ENCODE measurements around the gene BASP1.

BASP1 gene

DNA sequence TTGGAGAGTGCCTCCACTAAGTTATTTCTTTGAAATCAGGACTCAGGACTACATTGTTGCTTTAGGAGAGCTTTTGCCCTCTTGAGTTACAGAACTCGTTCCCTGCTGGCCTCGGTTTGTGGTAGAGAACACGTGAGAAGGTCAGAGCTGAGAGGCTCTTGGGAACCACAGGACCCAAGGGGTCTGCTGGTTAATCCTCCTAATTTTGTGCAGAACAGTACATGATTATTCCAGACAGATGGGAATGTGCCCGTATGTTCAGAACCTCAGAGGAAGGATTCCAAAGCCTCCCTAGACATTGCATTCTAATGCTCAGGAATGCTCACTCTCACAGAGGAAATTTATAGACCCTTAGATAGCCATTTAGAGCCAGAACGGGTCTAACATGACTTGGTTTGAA lies 25.2 kb upstream of the BASP1 start:
- no peak for DNase-seq

DNA sequence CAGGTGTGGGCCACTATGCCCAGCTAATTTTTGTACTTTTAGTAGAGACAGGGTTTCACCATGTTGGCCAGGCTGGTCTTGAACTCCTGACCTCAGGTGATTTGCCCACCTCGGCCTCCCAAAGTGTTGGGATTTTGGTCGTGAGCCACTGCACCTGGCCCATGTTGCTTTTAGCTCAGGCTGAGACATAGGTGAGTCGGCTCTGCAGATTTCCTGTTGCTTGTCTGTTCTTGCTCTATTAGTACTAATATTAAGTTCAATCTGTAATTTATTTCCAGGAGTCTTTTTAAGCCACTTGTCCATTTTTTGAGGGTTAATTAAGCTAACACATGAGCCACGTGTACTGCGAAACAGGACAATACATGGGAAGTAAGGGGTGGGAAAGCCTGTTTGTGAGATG lies 21.4 kb upstream of the BASP1 start:
- DNase-seq: no peak

DNA sequence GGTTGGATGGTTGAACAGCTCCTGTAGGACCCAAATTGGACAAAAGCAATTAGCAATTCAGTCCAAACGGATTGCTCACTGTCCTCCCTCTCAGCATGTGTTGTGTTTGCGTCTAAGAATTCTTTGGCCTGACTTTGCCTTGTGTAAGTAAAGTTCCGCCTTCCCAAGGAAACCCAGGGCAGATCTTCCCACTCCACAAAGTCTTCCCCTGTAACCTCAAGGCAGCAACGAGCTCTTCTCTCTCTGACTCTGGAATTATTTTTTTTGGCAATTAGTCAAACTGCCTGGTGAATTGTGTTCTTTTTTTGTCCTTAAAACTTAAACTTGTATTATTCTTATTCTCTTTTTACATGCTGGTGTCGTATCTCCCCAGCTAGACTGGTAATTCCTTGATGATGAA lies 20.7 kb upstream of the BASP1 start:
- DNase-seq: no peak

DNA sequence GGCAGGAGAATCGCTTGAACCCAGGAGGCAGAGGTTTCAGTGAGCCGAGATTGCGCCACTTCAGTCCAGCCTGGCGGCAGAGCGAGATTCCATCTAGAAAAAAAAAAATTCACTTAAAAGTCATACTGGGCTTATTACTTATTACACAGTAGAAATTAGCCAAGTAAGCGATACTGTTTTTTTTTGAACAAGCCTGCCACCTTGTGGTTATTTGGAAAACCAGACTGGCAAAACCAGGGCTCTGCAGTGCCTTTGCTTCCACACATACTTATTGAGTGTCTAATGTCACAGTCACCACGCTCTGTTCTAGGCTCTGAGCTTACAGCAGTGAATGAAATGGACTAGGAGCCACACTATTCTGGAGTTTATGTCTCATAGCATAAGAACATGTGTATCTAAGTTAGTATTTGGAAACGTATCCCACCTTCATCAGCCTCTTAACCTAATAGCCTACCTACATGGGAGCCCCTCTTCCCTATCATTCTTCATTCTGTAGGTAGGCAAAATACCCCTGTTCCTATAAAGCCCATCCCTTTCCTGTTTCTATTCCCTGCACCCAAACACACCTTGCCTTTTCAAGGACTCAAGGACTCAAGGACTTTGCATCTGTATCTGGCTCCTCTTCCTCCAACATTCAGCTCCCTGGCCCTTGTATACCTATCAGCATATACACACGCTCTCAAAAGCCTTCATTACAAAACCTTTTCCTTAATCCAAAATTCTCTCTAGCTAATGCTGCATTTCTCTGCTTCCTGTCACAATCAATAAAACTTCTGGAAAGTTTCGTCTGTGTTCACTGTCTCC lies 13.9 kb upstream of the BASP1 start:
- DNase-seq: peak in 1 of 2 donors; percentile 12

DNA sequence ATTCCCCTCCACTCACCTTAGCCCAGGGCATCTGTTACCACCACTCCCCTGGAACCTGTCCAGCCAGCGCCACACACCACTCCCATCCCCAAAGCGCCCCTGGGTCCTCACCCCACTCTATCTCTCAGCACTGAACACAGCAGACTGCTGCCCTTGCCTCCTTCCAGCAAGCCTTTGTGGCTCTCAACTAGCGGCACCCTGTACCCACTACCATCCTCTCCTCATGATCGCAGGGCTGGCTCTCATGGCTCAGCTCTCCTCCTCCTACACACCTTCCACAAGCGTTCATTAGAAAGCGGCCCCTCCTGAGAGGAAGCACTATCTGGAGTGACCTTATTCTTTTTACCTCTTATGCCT lies 13.3 kb upstream of the BASP1 start:
- no peak for DNase-seq

DNA sequence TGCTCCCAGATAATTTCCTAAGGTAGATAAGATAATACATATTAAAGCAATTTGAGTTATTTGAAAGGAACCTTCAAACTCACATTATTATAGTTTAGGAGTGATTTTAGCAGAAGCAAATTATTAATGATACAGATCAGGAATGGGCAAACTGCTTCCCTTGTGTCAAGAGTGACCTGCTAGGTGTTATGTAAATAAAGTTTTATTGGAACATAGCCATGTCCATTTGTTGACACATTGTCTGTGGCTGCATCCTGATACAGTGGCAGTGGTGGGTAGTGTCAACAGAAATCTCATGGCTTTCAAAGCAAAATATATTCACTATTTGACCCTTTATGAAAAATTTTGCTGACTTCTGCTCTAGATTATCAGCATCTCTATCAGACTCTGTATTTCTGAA lies 11.4 kb upstream of the BASP1 start:
- DNase-seq: no peak

DNA sequence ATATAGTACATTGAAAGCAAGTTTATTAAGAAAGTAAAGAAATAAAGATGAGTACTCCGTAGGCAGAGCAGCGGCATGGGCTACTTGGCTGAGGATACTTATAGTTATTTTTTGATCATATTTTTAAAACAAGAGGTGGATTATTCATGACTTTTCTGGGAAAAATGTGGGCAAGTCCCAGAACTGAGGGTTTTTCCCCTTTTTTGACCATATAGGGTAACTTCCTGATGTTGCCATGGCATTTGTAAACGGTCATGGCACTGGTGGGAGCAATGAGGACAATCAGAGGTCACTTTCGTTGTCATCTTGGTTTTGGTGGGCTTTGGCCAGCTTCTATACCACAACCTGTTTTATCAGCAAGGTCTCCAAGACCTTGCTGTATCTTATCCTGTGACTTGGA lies 5.2 kb upstream of the BASP1 start:
- no peak for DNase-seq

DNA sequence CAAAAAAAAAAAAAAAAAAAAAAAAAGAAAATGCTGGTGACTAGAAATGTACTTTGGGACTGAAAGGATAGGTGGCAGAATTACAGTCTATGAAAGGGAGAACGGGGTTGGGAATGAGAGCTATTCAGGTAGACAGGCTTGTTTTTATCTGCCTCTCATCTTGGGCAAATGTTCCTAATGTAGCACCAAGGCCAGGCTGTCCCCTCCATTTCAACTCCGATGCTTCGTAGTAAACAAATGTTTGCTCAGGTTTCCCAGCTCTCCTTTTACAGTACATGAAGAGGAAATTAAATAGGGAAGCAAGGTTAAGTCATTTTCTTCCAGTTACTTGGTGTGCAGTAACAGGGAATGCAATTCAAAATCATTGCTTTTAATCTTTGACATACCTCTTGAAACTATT lies 4.4 kb upstream of the BASP1 start:
- DNase-seq: no peak

DNA sequence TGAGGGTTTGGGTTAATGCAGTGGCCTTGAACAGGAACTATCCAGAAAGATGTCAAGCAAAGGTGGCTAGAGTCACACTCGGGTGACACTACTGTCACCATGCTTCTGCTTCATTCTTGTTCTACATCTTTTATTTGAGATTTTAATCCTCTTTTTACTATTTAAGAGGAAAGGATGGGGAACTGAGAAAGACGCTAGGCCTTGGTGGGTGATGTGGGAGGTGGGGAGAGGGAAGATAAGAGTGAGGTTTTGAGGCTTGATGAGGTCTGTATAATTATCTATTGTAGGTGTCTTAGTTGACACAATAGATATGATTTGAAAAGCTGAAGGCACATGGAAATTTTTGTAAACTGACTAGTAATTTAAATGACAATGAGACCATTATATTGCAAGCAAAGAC lies 3.5 kb upstream of the BASP1 start:
- DNase-seq: no peak

DNA sequence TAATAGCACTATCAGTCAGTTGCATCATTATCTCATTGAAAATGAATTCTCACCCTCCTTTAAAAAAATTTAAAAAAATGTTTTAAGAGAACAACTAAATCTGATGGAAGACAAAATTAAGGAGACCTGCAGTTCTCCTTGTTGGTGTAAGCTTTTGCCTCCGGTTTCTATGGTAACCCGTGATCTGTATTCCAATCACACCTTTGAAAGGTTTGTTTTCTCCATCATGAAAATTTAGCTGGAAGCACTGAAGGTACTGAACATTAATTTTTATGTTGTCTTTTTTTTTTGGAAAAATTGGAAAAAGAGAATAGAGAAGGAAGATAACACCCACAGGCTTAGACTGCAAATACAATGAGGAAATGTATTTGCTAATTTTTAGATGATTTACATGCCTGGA lies 2.5 kb upstream of the BASP1 start:
- DNase-seq: no peak

DNA sequence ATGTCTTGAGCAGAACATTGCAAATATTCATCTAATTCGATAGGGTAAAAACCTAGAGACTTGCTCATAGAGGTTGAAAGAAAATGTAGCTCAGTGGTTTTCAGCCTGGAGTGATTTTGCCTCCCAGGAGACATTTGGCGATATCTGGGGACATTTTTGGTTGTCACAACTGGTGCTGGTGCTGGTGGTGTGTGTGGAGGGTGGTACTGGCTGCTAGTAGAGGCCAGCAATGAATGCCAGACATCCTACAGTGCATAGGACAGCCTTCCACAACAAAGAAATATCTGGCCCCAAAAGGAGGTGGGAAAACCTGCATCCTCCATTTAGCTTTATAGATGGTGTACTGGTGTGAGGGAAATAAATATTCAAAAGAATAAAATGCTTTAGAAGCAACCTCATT lies 2.1 kb upstream of the BASP1 start:
- no peak for DNase-seq

DNA sequence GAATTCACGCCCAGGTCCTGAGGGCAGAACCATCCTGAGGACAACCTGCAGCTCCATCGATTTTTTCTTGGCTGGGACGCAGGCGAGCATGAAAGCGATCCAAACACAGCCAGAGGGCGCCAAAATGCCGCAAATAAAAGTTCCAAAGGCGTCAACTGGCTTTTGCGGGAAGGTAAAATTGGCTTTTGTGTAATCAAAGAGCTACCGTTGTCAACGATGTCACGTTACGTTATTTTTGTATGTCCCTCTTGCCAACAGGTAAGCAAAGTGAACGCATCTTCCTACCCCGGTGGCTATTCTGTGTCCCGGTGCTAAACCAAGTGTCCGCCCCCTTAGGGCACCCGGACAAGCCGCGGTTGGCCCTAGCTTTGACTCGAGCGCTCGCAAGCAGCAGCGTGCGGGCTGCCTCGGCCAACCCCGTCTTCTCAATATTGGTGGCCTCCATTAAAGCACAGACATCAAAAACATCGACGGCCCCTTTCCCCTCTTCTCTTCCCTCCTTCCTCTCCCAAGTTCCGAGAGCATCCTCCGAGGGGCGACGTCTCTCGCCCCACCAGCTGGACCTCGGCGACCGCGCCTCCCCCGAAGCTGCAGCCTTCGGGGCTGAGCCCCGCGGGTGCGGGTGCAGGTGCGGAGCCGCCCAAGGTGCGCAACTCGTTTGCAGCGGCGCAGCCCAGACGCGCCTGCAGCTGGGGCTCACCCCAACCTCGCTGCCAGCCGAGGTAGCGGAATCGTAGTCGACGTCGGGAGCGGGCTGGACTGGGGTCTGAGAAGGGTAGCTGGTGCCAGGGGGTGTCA lies 1.1 kb upstream of the BASP1 start:
- DNase-seq: peak; percentile 41 to 65

DNA sequence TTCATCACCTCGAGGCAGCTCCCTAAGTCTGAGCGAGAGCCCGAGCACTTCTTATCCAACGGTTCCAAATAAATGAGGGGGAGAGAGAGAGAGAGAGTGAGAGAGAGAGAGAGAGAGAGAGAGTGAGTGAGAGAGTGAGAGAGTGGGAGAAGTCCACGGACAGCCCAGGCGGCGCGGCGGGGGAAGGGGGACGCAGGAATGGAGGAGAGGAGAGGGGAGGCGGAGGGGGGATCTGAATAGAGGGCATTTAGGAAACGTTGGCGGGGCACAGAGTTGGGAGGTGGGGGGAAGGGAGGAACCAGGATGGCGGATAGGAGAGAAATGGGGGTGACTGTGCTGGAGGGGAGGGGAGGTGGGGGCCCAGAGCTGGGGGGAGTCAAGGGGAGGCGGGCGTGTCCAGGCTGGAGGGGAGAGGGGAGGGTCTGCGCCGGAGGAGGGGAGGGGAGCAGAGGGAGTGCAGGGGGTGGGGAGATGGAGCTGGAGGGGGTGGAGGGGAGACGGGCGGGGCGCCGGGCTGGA lies 398 bp upstream of the BASP1 start:
- DNase-seq: no peak

DNA sequence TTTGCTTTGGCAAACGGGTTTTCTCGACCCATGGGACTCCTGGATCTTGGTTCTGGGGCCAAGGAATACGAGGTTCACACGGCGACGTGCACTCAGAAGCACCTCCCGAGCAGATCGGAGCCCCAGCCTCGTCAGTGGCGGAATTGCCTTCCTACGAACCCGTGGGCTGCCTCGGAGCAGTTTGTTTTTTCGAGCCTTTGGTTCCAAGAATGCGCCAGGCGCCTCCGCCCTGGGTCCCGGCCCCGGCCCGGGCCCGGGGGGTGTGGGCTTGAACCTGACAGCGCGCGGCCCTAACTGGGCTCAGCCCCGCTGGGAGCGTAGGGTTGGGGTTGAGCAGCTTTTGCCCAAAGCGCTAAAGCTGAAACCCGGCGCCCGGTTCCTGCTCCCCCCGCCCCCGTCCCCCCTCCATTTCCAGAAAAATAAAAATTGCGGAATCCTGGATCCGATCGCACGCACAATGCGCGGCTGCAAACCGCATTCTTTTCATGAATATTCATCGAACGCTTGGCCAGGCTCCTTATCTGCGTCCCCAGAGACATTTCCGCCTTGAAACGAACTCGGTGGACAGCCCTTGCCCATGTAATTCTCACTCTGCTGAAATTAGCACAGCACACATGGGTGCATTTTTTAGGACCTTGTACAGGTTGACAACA lies 1.0 kb downstream of the BASP1 start:
- peak in 1 of 2 donors; percentile 2 for DNase-seq

DNA sequence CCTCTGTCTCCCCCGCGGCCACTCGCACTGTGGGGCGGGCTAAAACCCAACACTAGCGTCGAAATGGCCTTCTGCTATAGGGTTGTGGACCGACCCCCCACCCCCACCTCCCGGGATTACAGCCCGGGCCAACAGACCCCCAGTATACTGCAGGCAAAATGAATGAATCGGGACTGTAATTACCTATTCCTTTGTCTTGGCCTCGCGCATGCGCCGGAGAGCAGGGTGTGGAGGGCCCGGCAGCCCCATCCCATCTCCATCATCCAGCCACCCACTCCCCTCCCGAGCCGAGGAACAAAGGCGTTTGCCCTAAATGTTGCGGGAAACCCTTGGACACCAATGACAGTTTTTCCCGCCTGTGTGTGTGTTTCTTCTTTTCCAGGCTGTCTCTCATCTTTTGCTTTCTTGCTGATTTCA lies 1.6 kb downstream of the BASP1 start:
- no peak for DNase-seq

DNA sequence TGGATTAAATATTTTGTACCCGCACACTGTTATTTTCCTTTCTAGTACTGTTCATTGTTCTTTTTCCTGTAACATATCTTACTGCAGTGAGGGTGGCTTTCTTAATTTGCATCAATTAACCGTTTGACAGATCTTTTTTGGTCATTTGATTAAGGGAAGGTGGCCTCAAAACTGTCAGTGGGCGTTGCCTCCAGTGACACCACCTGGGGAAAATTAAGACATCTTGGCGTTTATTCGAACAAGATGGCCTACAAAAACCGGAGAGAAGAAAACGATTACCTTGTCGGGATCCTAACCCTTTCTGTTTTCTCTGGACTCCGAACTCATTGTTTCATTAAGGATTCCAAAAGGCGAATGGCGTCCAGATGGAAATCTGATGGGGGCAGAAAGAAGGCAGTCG lies 2.0 kb downstream of the BASP1 start:
- DNase-seq: no peak

DNA sequence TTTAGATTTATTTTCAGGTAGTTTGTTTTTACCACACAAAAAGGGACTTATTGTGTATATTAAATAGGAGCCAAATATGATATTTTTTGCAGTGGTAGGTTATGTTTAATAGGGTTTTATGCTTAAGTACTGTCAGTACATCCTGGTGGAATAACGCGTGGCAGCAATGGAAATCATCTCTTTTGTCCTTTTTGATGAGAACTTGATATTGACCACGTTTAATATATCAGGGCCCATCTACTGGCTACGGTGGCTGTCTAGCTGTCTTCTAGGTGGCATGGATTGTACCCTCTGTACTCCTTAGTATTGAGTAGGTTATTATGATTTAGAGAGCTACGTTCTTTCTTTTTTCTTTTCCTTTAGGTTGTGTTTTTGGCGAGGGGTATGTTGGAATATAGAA lies 2.6 kb downstream of the BASP1 start:
- DNase-seq: no peak

DNA sequence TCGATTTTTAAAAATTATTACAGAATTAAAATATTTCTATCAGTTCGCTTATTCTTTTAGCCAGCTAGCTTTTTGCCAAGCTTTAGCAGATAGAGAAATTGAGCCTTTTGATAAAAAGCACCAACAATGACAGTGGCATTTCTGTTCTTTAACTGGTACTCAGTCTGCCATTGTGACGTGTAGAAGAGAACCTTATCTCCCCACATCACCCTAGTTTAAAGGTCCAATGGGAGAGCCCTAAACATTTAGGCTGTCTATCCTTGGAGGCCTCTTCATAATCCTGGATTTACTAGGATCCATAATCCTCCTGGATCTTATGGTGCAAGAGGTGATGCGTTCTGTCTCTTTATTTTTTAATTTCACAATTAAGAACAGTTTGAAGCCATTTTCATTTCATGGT lies 3.0 kb downstream of the BASP1 start:
- no peak for DNase-seq

DNA sequence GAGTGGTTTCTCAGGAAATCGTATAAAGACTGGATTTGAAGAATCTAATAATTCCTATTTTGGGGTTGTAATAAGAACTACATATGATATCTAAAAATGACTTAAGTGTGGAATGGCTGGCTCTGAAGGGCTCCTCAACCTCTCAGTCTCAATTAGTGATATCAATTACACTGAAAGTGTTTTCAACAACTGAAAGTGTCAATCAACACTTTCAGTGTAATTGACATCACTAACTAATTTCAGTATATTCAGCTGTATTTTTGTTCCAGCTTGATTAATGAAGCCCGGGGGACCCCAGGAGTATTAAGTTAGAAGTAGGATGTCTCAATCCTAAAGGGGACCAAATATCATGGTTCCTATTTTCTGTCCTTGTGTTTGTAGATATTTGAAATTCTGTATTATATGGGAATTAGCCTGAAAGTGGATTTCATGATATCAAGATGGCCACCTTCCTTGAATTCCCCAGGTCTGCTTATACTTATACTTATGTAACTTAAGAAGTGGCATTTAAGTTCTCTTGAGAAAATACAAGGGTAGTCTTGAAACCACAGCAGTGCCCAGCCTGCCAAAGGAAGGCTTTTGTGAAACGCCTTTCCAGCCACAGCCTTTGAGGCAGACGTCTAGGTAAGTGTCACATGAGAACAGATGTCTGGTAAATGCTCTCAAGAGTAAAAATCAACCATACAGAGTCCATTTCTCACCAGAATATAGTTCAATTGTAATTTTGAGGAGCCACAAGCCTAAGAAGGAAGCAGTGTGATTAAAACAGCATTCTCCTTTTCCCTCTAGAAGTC lies 4.6 kb downstream of the BASP1 start:
- no peak for DNase-seq

DNA sequence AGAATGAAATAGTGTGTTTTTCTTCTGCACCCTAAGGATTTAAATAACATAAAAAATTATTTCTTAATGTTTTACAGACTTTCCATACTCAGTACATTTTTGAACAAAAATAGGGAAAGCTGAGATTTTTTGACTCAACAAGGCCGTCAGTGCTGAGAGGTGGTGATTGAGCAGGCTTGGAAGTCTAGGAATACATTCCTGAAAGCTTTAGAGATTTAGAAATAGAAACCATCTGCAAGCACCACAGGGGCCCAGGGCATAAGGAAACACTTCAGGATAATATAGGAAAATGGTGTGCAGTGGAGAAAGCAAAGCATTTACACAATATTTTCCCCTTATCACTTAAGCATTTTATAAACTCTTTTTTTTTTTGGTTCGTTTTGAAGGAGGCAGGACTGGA lies 5.2 kb downstream of the BASP1 start:
- no peak for DNase-seq

DNA sequence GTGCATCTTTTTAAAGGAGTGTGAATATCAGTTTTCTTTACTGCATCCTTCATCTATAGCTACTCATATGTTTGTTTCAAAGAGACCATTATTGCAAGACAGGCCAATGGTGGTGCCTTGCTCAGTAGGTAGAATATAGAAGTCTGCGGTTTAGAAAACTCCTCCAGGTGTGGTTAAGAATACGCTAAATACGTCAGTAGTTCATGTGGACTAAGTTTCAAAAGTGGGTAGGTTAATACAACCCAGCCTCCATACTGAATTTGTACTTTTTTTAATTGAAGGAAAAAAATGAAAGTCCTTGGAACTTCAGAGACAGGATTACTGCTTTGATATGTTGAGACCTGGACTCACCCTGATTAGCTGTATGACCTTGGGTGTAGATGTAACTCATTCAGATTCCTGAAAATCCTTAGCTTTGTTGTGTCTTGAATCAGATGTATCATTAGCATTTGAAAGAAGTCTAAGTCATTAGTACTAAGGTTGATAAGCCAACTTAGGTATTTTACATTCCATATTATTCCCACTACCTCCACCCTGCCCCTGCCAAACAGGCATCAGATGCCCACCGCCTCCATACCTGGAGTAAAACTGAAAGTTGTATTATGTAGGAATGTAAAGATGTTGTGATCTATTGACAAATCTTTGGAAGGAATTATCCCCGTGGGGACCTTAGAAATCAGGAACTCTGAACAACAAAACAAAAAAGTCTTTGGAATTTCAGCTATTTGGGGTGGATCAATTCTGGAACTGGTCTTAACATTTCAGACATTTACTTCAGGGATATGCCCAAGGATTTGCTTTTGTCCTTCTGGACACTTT lies 6.1 kb downstream of the BASP1 start:
- no peak for DNase-seq
